ENCODE measurements around the gene JAZF1. TPM values are rescaled to one million over a fixed set of nuclear protein-coding genes. Genes with fewer than 3 reads are reported as not detected.

Gene JAZF1
- total and polyA plus RNA-seq, 3 experiments from 2014 or later: 3.2 to 5.1 (median 4.9) TPM

GRCh38 chr7:28032738-28033380 is 147.7 kb downstream of the JAZF1 start:
- no peak overlapping the region for H3K27ac Mint-ChIP-seq
- CTCF ChIA-PET: no interaction called here
- Histone ChIP-seq H3K27ac (ENCODE audit: low read depth, low read length) (no peak overlapping the region), H3K9me3 (ENCODE audit: low read length) (no peaks in the 10 kb centered on the region), H3K4me1 (ENCODE audit: insufficient read depth, low read length) (no peaks in the 10 kb centered on the region), H3K27me3 (ENCODE audit: insufficient read depth, low read length, poor library complexity, severe bottlenecking) (no peaks in the 10 kb centered on the region), H3K36me3 (ENCODE audit: insufficient read depth, low read length) (no peaks in the 10 kb centered on the region), H3K4me3 (ENCODE audit: low read length) (no peak overlapping the region)
- H3K36me3 Mint-ChIP-seq: peaks cover 0 to 2% (median 1%) of the 10 kb centered on the region in 3 donors
- H3K4me1 Mint-ChIP-seq: peaks cover 9 to 19% (median 18%) of the 10 kb centered on the region in 3 donors
- H3K4me3 Mint-ChIP-seq: no peak overlapping the region
- POLR2A ChIA-PET: no interaction called here
- DNase-seq: no peak
- no peaks in the 10 kb centered on the region for H3K9me3 Mint-ChIP-seq
- H3K27me3 Mint-ChIP-seq: no peaks in the 10 kb centered on the region

- no peaks in the 10 kb centered on the region for H3K9me3 Mint-ChIP-seq
- peaks cover 0 to 2% (median 1%) of the 10 kb centered on the region in 3 donors for H3K36me3 Mint-ChIP-seq
- ChIA-PET CTCF (no interaction called here), POLR2A (no interaction called here)
- Histone ChIP-seq H3K27ac (ENCODE audit: low read depth, low read length) (no peak overlapping the region), H3K4me3 (ENCODE audit: low read length) (no peak overlapping the region), H3K4me1 (ENCODE audit: insufficient read depth, low read length) (no peaks in the 10 kb centered on the region), H3K27me3 (ENCODE audit: insufficient read depth, low read length, poor library complexity, severe bottlenecking) (no peaks in the 10 kb centered on the region), H3K9me3 (ENCODE audit: low read length) (no peaks in the 10 kb centered on the region), H3K36me3 (ENCODE audit: insufficient read depth, low read length) (no peaks in the 10 kb centered on the region)
- no peak for DNase-seq
- H3K27me3 Mint-ChIP-seq: no peaks in the 10 kb centered on the region
- H3K27ac Mint-ChIP-seq: no peak overlapping the region
- peaks cover 3 to 15% (median 13%) of the 10 kb centered on the region in 3 donors for H3K4me1 Mint-ChIP-seq
- no peak overlapping the region for H3K4me3 Mint-ChIP-seq
These were observed 151.5 kb downstream of the JAZF1 start for GRCh38 chr7:28029051-28029450.

GRCh38 chr7:28028471-28028870 is 152.1 kb downstream of the JAZF1 start:
- Mint-ChIP-seq H3K9me3 (no peaks in the 10 kb centered on the region), H3K27me3 (no peaks in the 10 kb centered on the region), H3K4me1 (peaks cover 3 to 13% (median 13%) of the 10 kb centered on the region in 3 donors), H3K36me3 (peaks cover 0 to 2% (median 1%) of the 10 kb centered on the region in 3 donors), H3K27ac (no peak overlapping the region), H3K4me3 (no peak overlapping the region)
- Histone ChIP-seq H3K27me3 (ENCODE audit: insufficient read depth, low read length, poor library complexity, severe bottlenecking) (no peaks in the 10 kb centered on the region), H3K4me3 (ENCODE audit: low read length) (no peak overlapping the region), H3K4me1 (ENCODE audit: insufficient read depth, low read length) (no peaks in the 10 kb centered on the region), H3K27ac (ENCODE audit: low read depth, low read length) (no peak overlapping the region), H3K9me3 (ENCODE audit: low read length) (no peaks in the 10 kb centered on the region), H3K36me3 (ENCODE audit: insufficient read depth, low read length) (no peaks in the 10 kb centered on the region)
- DNase-seq: no peak
- ChIA-PET CTCF (no interaction called here), POLR2A (no interaction called here)

- Mint-ChIP-seq H3K27me3 (no peaks in the 10 kb centered on the region), H3K4me1 (peaks cover 4 to 11% (median 8%) of the 10 kb centered on the region in 3 donors), H3K4me3 (no peak overlapping the region), H3K9me3 (no peaks in the 10 kb centered on the region), H3K36me3 (peaks cover 0 to 2% (median 0%) of the 10 kb centered on the region in 3 donors), H3K27ac (peak overlapping the region in 2 of 8 donors; percentile 3 to 43)
- POLR2A ChIA-PET: no interaction called here
- H3K9me3 ChIP-seq (ENCODE audit: low read length): no peaks in the 10 kb centered on the region
- CTCF ChIA-PET: no interaction called here
- H3K4me3 ChIP-seq (ENCODE audit: low read length): no peak overlapping the region
- H3K27me3 ChIP-seq (ENCODE audit: insufficient read depth, low read length, poor library complexity, severe bottlenecking): no peaks in the 10 kb centered on the region
- no peaks in the 10 kb centered on the region for H3K36me3 ChIP-seq (ENCODE audit: insufficient read depth, low read length)
- no peaks in the 10 kb centered on the region for H3K4me1 ChIP-seq (ENCODE audit: insufficient read depth, low read length)
- DNase-seq: no peak
- H3K27ac ChIP-seq (ENCODE audit: low read depth, low read length): no peak overlapping the region
These were observed 154.4 kb downstream of the JAZF1 start for GRCh38 chr7:28026237-28026636.

GRCh38 chr7:28024786-28025334 is 155.7 kb downstream of the JAZF1 start:
- H3K27me3 Mint-ChIP-seq: no peaks in the 10 kb centered on the region

GRCh38 chr7:28020302-28020940 is 160.2 kb downstream of the JAZF1 start:
- Histone ChIP-seq H3K27me3 (ENCODE audit: insufficient read depth, low read length, poor library complexity, severe bottlenecking) (no peaks in the 10 kb centered on the region), H3K4me1 (ENCODE audit: insufficient read depth, low read length) (no peaks in the 10 kb centered on the region), H3K4me3 (ENCODE audit: low read length) (no peak overlapping the region), H3K27ac (ENCODE audit: low read depth, low read length) (no peak overlapping the region), H3K9me3 (ENCODE audit: low read length) (no peaks in the 10 kb centered on the region), H3K36me3 (ENCODE audit: insufficient read depth, low read length) (no peaks in the 10 kb centered on the region)
- H3K36me3 Mint-ChIP-seq: peaks cover 1 to 9% (median 5%) of the 10 kb centered on the region in 3 donors
- H3K4me1 Mint-ChIP-seq: peaks cover 0 to 7% (median 6%) of the 10 kb centered on the region in 3 donors
- H3K27ac Mint-ChIP-seq: no peak overlapping the region
- no peaks in the 10 kb centered on the region for H3K9me3 Mint-ChIP-seq
- CTCF ChIA-PET: interaction anchor here (0.7 to 3.6 kb wide), 8 partner anchors 11 to 824 kb away, joined by 3 to 16 read pairs (median 3); no protein-coding TSS in a partner anchor
- no peak overlapping the region for H3K4me3 Mint-ChIP-seq
- peaks cover 0 to 3% of the 10 kb centered on the region in 2 donors for H3K27me3 Mint-ChIP-seq
- peak in 3 of 5 donors; percentile 2 to 46 (median 38) for DNase-seq
- POLR2A ChIA-PET: no interaction called here

More at GRCh38 chr7:28024786-28025334, 155.7 kb downstream of the JAZF1 start:
- DNase-seq: no peak
- H3K36me3 ChIP-seq (ENCODE audit: insufficient read depth, low read length): no peaks in the 10 kb centered on the region
- H3K27ac ChIP-seq (ENCODE audit: low read depth, low read length): no peak overlapping the region
- CTCF ChIA-PET: no interaction called here
- POLR2A ChIA-PET: no interaction called here
- Mint-ChIP-seq H3K4me1 (peaks cover 7 to 16% (median 8%) of the 10 kb centered on the region in 3 donors), H3K36me3 (no peaks in the 10 kb centered on the region), H3K27ac (no peak overlapping the region), H3K9me3 (no peaks in the 10 kb centered on the region), H3K4me3 (no peak overlapping the region)
- H3K4me3 ChIP-seq (ENCODE audit: low read length): no peak overlapping the region
- no peaks in the 10 kb centered on the region for H3K27me3 ChIP-seq (ENCODE audit: insufficient read depth, low read length, poor library complexity, severe bottlenecking)
- H3K9me3 ChIP-seq (ENCODE audit: low read length): no peaks in the 10 kb centered on the region
- H3K4me1 ChIP-seq (ENCODE audit: insufficient read depth, low read length): no peaks in the 10 kb centered on the region

GRCh38 chr7:28018856-28019465 is 161.6 kb downstream of the JAZF1 start:
- Mint-ChIP-seq H3K4me1 (peaks cover 6 to 8% (median 7%) of the 10 kb centered on the region in 3 donors), H3K27me3 (peaks cover 0 to 3% of the 10 kb centered on the region in 2 donors), H3K4me3 (no peak overlapping the region), H3K27ac (no peak overlapping the region), H3K9me3 (no peaks in the 10 kb centered on the region), H3K36me3 (peaks cover 3 to 16% (median 13%) of the 10 kb centered on the region in 3 donors)
- Histone ChIP-seq H3K27me3 (ENCODE audit: insufficient read depth, low read length, poor library complexity, severe bottlenecking) (no peaks in the 10 kb centered on the region), H3K27ac (ENCODE audit: low read depth, low read length) (no peak overlapping the region), H3K9me3 (ENCODE audit: low read length) (no peaks in the 10 kb centered on the region), H3K36me3 (ENCODE audit: insufficient read depth, low read length) (no peaks in the 10 kb centered on the region), H3K4me1 (ENCODE audit: insufficient read depth, low read length) (no peaks in the 10 kb centered on the region), H3K4me3 (ENCODE audit: low read length) (no peak overlapping the region)
- no peak for DNase-seq
- CTCF ChIA-PET: interaction anchor here (1.1 to 3.6 kb wide), 2 partner anchors 233 to 823 kb away, joined by 4 to 16 read pairs; no protein-coding TSS in a partner anchor
- POLR2A ChIA-PET: no interaction called here

GRCh38 chr7:28018446-28018845 is 162.1 kb downstream of the JAZF1 start:
- no peak for DNase-seq
- no peak overlapping the region for H3K27ac ChIP-seq (ENCODE audit: low read depth, low read length)
- Mint-ChIP-seq H3K4me3 (no peak overlapping the region), H3K36me3 (peaks cover 3 to 16% (median 13%) of the 10 kb centered on the region in 3 donors), H3K27me3 (peaks cover 0 to 3% of the 10 kb centered on the region in 2 donors), H3K27ac (no peak overlapping the region), H3K4me1 (peaks cover 6 to 8% (median 7%) of the 10 kb centered on the region in 3 donors), H3K9me3 (no peaks in the 10 kb centered on the region)
- no peaks in the 10 kb centered on the region for H3K9me3 ChIP-seq (ENCODE audit: low read length)
- ChIA-PET CTCF (no interaction called here), POLR2A (no interaction called here)
- H3K27me3 ChIP-seq (ENCODE audit: insufficient read depth, low read length, poor library complexity, severe bottlenecking): no peaks in the 10 kb centered on the region
- no peaks in the 10 kb centered on the region for H3K4me1 ChIP-seq (ENCODE audit: insufficient read depth, low read length)
- H3K36me3 ChIP-seq (ENCODE audit: insufficient read depth, low read length): no peaks in the 10 kb centered on the region
- no peak overlapping the region for H3K4me3 ChIP-seq (ENCODE audit: low read length)
